ENCODE measurements around the gene IQCF5.

DNA sequence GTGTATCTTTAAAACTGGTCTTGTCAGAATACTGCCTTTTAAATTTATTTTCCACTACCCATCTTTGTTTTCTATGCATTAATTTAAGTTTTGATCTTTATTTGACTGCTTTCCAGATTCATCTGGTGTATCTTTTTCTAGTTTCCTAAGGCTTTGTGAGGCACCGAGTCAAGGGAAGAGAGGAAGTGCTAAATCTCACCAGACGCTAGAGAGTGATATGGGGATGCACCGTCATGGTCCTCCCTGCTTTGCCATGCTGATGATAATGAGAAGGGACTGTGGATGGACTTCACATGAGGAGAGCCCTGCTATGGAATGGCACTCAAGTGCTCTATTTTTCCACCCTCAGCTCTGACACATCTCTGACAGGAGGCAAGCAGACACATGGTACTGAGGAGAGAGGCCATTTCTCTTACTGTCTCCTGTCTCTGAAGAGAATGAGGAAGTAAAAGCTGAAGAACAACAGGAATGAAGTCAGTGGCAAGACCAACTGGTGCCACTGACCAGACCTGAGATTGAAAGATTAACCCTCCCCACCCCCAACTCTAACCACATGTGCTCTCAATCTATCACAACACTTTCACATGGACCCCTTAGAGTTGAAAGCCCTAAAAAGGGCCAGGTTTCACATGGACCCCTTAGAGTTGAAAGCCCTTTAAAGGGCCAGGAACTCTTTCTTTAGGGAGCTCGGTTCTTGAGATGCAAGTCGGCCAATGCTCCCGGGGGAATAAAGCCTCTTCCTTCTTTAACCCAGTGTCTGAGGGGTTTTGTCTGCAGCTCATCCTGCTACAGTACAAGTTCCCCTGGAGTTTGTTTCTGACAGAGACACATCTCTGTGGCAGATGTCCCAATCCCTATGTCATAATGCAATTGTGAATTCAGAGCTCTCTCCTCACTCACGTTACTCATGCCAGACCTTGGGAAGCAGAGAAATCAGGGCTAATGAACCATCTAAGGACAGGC, 14.4 kb downstream of the IQCF5 start, which contains the start of gene IQCF2:
- no peak for TF ChIP-seq POLR2A (IDR thresholded peaks at IDR 0.05; ENCODE audit: low read depth)
- TF ChIP-seq, protein P1, sequence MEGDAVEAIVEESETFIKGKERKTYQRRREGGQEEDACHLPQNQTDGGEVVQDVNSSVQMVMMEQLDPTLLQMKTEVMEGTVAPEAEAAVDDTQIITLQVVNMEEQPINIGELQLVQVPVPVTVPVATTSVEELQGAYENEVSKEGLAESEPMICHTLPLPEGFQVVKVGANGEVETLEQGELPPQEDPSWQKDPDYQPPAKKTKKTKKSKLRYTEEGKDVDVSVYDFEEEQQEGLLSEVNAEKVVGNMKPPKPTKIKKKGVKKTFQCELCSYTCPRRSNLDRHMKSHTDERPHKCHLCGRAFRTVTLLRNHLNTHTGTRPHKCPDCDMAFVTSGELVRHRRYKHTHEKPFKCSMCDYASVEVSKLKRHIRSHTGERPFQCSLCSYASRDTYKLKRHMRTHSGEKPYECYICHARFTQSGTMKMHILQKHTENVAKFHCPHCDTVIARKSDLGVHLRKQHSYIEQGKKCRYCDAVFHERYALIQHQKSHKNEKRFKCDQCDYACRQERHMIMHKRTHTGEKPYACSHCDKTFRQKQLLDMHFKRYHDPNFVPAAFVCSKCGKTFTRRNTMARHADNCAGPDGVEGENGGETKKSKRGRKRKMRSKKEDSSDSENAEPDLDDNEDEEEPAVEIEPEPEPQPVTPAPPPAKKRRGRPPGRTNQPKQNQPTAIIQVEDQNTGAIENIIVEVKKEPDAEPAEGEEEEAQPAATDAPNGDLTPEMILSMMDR (IDR thresholded peaks at IDR 0.05), result no peak
- no peak for TF ChIP-seq POLR2AphosphoS5 (IDR thresholded peaks at IDR 0.05)

Measured in esophagus muscularis mucosa (tissue), 3 donors.